22Rv1 (cell line): ENCODE data around the gene PABPN1.

Experiments
- H3K27ac ChIP-seq: fragments of 450-650 bp; 2 replicates; pipeline ENCODE4 v1.5.1; 2017
- CTCF ChIP-seq: fragments of 450-650 bp; IDR thresholded peaks from 2 replicates; pipeline ENCODE4 v1.5.1; 2017; ENCODE audit warnings: mild to moderate bottlenecking
- ZFX ChIP-seq: fragments of 450-650 bp; IDR thresholded peaks from 2 replicates; pipeline ENCODE4 v1.6.1; 2017; ENCODE audit warnings: antibody characterized with exemption, borderline replicate concordance

Gene PABPN1

DNA sequence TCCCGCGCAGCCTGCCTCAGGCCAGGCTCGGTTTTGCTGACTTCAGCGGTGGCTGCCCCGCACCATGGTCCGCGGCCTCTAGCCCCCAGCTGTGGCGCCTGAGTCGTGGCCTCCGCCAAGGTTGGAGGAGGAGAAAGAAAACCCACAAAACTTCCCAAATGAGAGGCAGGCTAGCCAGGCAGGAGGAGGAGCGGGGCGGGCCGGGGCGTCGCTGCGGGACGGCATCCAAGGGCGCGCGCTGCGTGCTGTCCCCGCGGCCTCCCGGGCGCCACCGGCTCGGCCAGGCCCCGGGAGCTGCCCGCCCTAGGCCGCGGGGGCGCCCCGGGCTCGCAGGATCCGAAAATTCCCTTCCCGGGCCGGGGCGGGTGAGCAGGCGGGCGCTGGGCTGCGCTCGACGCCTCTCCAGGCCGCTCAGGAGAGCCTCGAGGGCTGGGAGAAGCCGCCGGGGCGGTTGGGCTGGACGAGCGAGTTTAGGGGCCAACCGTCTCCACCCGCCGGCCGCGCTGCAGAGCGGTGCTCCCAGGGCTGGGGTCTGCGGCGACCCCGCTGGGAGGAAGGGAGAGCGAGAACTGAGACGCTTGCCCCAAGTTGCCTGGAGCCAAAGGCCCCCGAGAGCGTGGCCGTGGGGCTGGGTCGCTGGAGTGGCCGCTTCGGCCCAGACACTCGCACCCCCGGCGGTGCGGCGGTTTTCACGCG is 43.9 kb downstream of the PABPN1 start, which contains the start of gene EFS:
TSS of gene EFS (minus strand) at position 137 of the 696 bp plus-strand sequence. CDS start 147 bp downstream, outside the sequence.
- H3K27ac ChIP-seq = no peak within 1 kb of the TSS
- TF ChIP-seq ZFX = no peak
- no peak for TF ChIP-seq CTCF

GRCh38 chr14:23365732-23366425 is 44.6 kb downstream of the PABPN1 start:
- no peak overlapping the region for H3K27ac ChIP-seq
- TF ChIP-seq ZFX = no peak
- TF ChIP-seq CTCF = no peak

GRCh38 chr14:23366426-23366921 is 45.2 kb downstream of the PABPN1 start:
- TF ChIP-seq CTCF (no peak), ZFX (no peak)
- no peak overlapping the region for H3K27ac ChIP-seq

- TF ChIP-seq CTCF (no peak), ZFX (no peak)
- H3K27ac ChIP-seq = no peak overlapping the region
These were observed 49.0 kb downstream of the PABPN1 start for GRCh38 chr14:23370221-23370620.

GRCh38 chr14:23371865-23372264 is 50.6 kb downstream of the PABPN1 start:
- TF ChIP-seq ZFX (no peak), CTCF (no peak)
- no peak overlapping the region for H3K27ac ChIP-seq

DNA sequence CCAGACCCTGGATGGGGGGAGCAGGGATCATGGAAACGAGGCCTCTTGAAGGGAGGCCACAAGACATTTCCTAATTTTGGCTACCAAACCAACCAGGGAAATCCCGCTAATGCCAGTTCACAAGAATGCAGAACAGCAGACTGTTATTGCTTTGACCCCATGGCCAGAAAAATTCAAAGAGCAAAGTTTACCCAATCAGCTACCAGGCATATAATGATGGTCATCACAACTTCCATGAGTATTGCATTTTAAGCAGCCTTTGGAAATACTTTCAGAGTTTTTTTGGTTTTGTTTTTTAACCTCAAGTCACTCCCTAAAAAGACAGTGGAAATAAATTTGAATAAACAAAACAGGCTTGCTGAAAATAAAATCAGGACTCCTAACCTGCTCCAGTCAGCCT is 51.3 kb downstream of the PABPN1 start, which contains the start of gene IL25:
TSS of gene IL25 (plus strand) at position 301 of the 400 bp plus-strand sequence.
- no peak for TF ChIP-seq CTCF
- TF ChIP-seq ZFX = no peak
- H3K27ac ChIP-seq = no peak within 1 kb of the TSS

GRCh38 chr14:23373041-23373440 is 51.8 kb downstream of the PABPN1 start:
- TF ChIP-seq CTCF = no peak
- TF ChIP-seq ZFX = no peak
- H3K27ac ChIP-seq = no peak overlapping the region
